GM23338 (cell line): ENCODE results near the gene PUDP. TPM values are rescaled to one million over a fixed set of nuclear protein-coding genes. Genes with fewer than 3 reads are reported as not detected.

Source experiments
- ATAC-seq: fragments of 200-7000 bp; cut with Tn5 transposase; 3 replicates; pipeline ENCODE4 v1.9.1; 2020
- DNase-seq: peaks from one replicate; pipeline ENCODE4 v3.0.0-alpha.2; 2015; ENCODE audit warnings: low spot score
- H2AFZ ChIP-seq: fragments of 200-600 bp; sonication (generic); 2 replicates; pipeline ENCODE4 v1.8.0; 2016; ENCODE audit warnings: antibody characterized with exemption, mild to moderate bottlenecking, moderate library complexity
- H3F3A ChIP-seq: fragments of 200-600 bp; sonication (generic); replicated peaks from 2 replicates; pipeline ENCODE4 v1.8.0; 2017; ENCODE audit warnings: antibody characterized with exemption, mixed run types, low read depth
- H3K27ac ChIP-seq: fragments of 200-600 bp; sonication (generic); 2 replicates; pipeline ENCODE4 v1.6.1; 2016; ENCODE audit warnings: low read depth
- H3K27me3 ChIP-seq: fragments of 200-600 bp; sonication (generic); 2 replicates; pipeline ENCODE4 v1.8.0; 2016; ENCODE audit warnings: mild to moderate bottlenecking, mixed run types, moderate library complexity; ENCODE audit not compliant: insufficient read depth
- H3K36me3 ChIP-seq: fragments of 200-600 bp; sonication (generic); 2 replicates; pipeline ENCODE4 v1.8.0; 2016; ENCODE audit warnings: mild to moderate bottlenecking; ENCODE audit not compliant: insufficient read depth
- H3K4me1 ChIP-seq: fragments of 200-600 bp; sonication (generic); 2 replicates; pipeline ENCODE4 v1.8.0; 2016; ENCODE audit warnings: mild to moderate bottlenecking, moderate library complexity; ENCODE audit not compliant: insufficient read depth
- H3K4me2 ChIP-seq: fragments of 200-600 bp; sonication (generic); 2 replicates; pipeline ENCODE4 v1.7.1; 2017; ENCODE audit warnings: mixed run types
- H3K4me3 ChIP-seq: fragments of 200-600 bp; sonication (generic); 2 replicates; pipeline ENCODE4 v1.6.1; 2016; ENCODE audit warnings: mixed run types
- H3K79me2 ChIP-seq: fragments of 200-600 bp; sonication (generic); replicated peaks from 2 replicates; pipeline ENCODE4 v1.8.0; 2017; ENCODE audit warnings: mild to moderate bottlenecking; ENCODE audit not compliant: insufficient read depth
- H3K9me2 ChIP-seq: fragments of 200-600 bp; sonication (generic); 2 replicates; pipeline ENCODE4 v1.8.0; 2017; ENCODE audit not compliant: insufficient read depth
- H4K20me1 ChIP-seq: fragments of 200-600 bp; sonication (generic); replicated peaks from 2 replicates; pipeline ENCODE4 v1.8.0; 2017; ENCODE audit warnings: mild to moderate bottlenecking; ENCODE audit not compliant: insufficient read depth
- H3K27ac Mint-ChIP-seq: 2 replicates; pipeline ENCODE4 v1.8.0; 2020; ENCODE audit warnings: inconsistent platforms, mild to moderate bottlenecking, moderate library complexity, mixed read lengths
- H3K27me3 Mint-ChIP-seq: 3 replicates; pipeline ENCODE4 v1.8.0; 2022; ENCODE audit warnings: low read depth, mild to moderate bottlenecking, moderate library complexity, mixed read lengths, inconsistent platforms; ENCODE audit not compliant: insufficient read depth, poor library complexity
- H3K36me3 Mint-ChIP-seq: 3 replicates; pipeline ENCODE4 v1.8.0; 2021; ENCODE audit warnings: low read depth, mild to moderate bottlenecking, inconsistent platforms, moderate library complexity, mixed read lengths
- H3K4me1 Mint-ChIP-seq: 3 replicates; pipeline ENCODE4 v1.8.0; 2020; ENCODE audit warnings: mild to moderate bottlenecking, inconsistent platforms, mixed read lengths
- H3K4me3 Mint-ChIP-seq: 3 replicates; pipeline ENCODE4 v1.8.0; 2021; ENCODE audit warnings: moderate library complexity, mild to moderate bottlenecking, inconsistent platforms, mixed read lengths
- H3K9me3 Mint-ChIP-seq: 3 replicates; pipeline ENCODE4 v1.8.0; 2020; ENCODE audit warnings: moderate library complexity, mild to moderate bottlenecking, inconsistent platforms, mixed read lengths
- CREB1 ChIP-seq: fragments of 250-450 bp; sonication (Bioruptor Pico); IDR thresholded peaks from 2 replicates; pipeline ENCODE4 v1.5.0; 2020; ENCODE audit warnings: low read depth, mild to moderate bottlenecking, moderate library complexity
- CTCF ChIP-seq, 2 experiments: fragments of 200-600 bp in 1 of 2; sonication (generic) in 1 of 2; conservative IDR thresholded peaks; 2 replicates each; pipeline versions ENCODE4 v1.5.1 to v1.6.1; 2016 to 2017; ENCODE audit warnings: antibody characterized with exemption in 2 of 2, low read depth in 2 of 2, mild to moderate bottlenecking in 2 of 2, moderate library complexity in 1 of 2
- ETS1 ChIP-seq: IDR thresholded peaks from 2 replicates; pipeline ENCODE4 v1.6.1; 2016; ENCODE audit warnings: antibody characterized with exemption
- EZH2 ChIP-seq: fragments of 200-600 bp; sonication (generic); IDR thresholded peaks from one replicate; pipeline ENCODE4 v1.8.0; 2017; ENCODE audit warnings: antibody characterized with exemption, mild to moderate bottlenecking, low read depth; ENCODE audit not compliant: unreplicated experiment
- EZH2phosphoT487 ChIP-seq: fragments of 200-600 bp; sonication (generic); IDR thresholded peaks from one replicate; pipeline ENCODE4 v1.8.1; 2018; ENCODE audit warnings: antibody characterized with exemption; ENCODE audit not compliant: unreplicated experiment
- JUNB ChIP-seq: IDR thresholded peaks from one replicate; pipeline ENCODE4 v1.6.1; 2016; ENCODE audit warnings: antibody characterized with exemption; ENCODE audit not compliant: unreplicated experiment
- NANOG ChIP-seq: IDR thresholded peaks from 2 replicates; pipeline ENCODE4 v1.6.1; 2016; ENCODE audit warnings: antibody characterized with exemption, borderline replicate concordance
- POLR2AphosphoS5 ChIP-seq: IDR thresholded peaks from 2 replicates; pipeline ENCODE4 v1.6.1; 2016; ENCODE audit warnings: antibody characterized with exemption, low read depth
- STAT1 ChIP-seq: IDR thresholded peaks from one replicate; pipeline ENCODE4 v1.6.1; 2016; ENCODE audit warnings: antibody characterized with exemption; ENCODE audit not compliant: unreplicated experiment
- ZNF114 ChIP-seq: fragments of 250-450 bp; sonication (Bioruptor Pico); IDR thresholded peaks from 2 replicates; pipeline ENCODE4 v1.5.0; 2020; ENCODE audit warnings: mild to moderate bottlenecking, moderate library complexity
- ZNF331 ChIP-seq: fragments of 250-450 bp; sonication (Bioruptor Pico); IDR thresholded peaks from 2 replicates; pipeline ENCODE4 v1.5.0; 2020; ENCODE audit warnings: low read depth, mild to moderate bottlenecking, moderate library complexity
- polyA plus RNA-seq: library from polyadenylated mRNA; unstranded; fragments of >200 nt; fragmentation: Nextera tagmentation; extraction: Ambion mirVana; gene quantifications from 2 replicates; pipeline ENCODE4 v1.2.1, GENCODE V29; 2016
- total RNA-seq: library from RNA; depleted of rRNA; stranded (reverse); fragments of >200 nt; shearing (Covaris generic); gene quantifications from 2 replicates; pipeline ENCODE4 v1.2.3, GENCODE V29; 2014

PUDP gene
- total and polyA plus RNA-seq, 2 experiments from 2014 or later: 17.2 to 22.4 TPM

- peaks cover 23% of the 10 kb centered on the region for H3K79me2 ChIP-seq
- peaks cover 6% of the 10 kb centered on the region for H3K27me3 Mint-ChIP-seq
- no peak overlapping the region for H3K4me3 Mint-ChIP-seq
These were observed 2.5 kb downstream of the PUDP start for GRCh38 chrX:7145454-7145853.

GRCh38 chrX:7143941-7144525, 3.9 kb downstream of the PUDP start:
- Mint-ChIP-seq H3K9me3 (no peaks in the 10 kb centered on the region), H3K27ac (no peak overlapping the region), H3K27me3 (peaks cover 6% of the 10 kb centered on the region), H3K4me3 (no peak overlapping the region), H3K36me3 (peaks cover under 1% of the 10 kb centered on the region; the same call in 1 of the 3 replicates), H3K4me1 (peaks cover 5% of the 10 kb centered on the region)
- H3K36me3 ChIP-seq: no peaks in the 10 kb centered on the region
- DNase-seq (no peak), ATAC-seq (no peak)
- no peak overlapping the region for H3K4me2 ChIP-seq
- no peaks in the 10 kb centered on the region for H3K4me1 ChIP-seq
- H2AFZ ChIP-seq: no peak overlapping the region
- H3F3A ChIP-seq: no peaks in the 10 kb centered on the region
- H3K27me3 ChIP-seq: no peaks in the 10 kb centered on the region
- peaks cover 23% of the 10 kb centered on the region for H3K79me2 ChIP-seq
- no peaks in the 10 kb centered on the region for H4K20me1 ChIP-seq
- H3K27ac ChIP-seq: no peak overlapping the region
- no peaks in the 10 kb centered on the region for H3K9me2 ChIP-seq
- no peak overlapping the region for H3K4me3 ChIP-seq
- no peak for TF ChIP-seq JUNB
- no peak for TF ChIP-seq EZH2phosphoT487
- no peak for TF ChIP-seq ZNF114 (CRISPR knock-in tag)
- no peak for TF ChIP-seq ETS1
- TF ChIP-seq CTCF (conservative IDR thresholded peaks at IDR 0.05; ENCODE audit: low read depth in 2 of 2): no peak
- TF ChIP-seq NANOG: no peak
- TF ChIP-seq POLR2AphosphoS5: no peak
- TF ChIP-seq CREB1 (CRISPR knock-in tag): no peak
- no peak for TF ChIP-seq EZH2
- no peak for TF ChIP-seq STAT1
- TF ChIP-seq ZNF331 (CRISPR knock-in tag): no peak

More at GRCh38 chrX:7145454-7145853, 2.5 kb downstream of the PUDP start:
- no peak overlapping the region for H3K4me2 ChIP-seq
- no peak overlapping the region for H3K4me3 ChIP-seq
- H3K27ac ChIP-seq: no peak overlapping the region
- no peak overlapping the region; the same call in 1 of the 2 replicates for H3K27ac Mint-ChIP-seq
- no peaks in the 10 kb centered on the region for H3K36me3 ChIP-seq
- no peaks in the 10 kb centered on the region for H3K4me1 ChIP-seq
- TF ChIP-seq CTCF (conservative IDR thresholded peaks at IDR 0.05; ENCODE audit: low read depth in 2 of 2): no peak
- H3K27me3 ChIP-seq: no peaks in the 10 kb centered on the region
- DNase-seq (no peak), ATAC-seq (no peak)
- H4K20me1 ChIP-seq: no peaks in the 10 kb centered on the region
- peaks cover 5% of the 10 kb centered on the region for H3K4me1 Mint-ChIP-seq
- H3K36me3 Mint-ChIP-seq: no peaks in the 10 kb centered on the region; the same call in 2 of the 3 replicates
- H2AFZ ChIP-seq: no peak overlapping the region
- no peaks in the 10 kb centered on the region for H3K9me3 Mint-ChIP-seq
- H3K9me2 ChIP-seq: no peaks in the 10 kb centered on the region
- no peaks in the 10 kb centered on the region for H3F3A ChIP-seq
